Measurements from ENCODE around the gene ZWILCH.

DNA sequence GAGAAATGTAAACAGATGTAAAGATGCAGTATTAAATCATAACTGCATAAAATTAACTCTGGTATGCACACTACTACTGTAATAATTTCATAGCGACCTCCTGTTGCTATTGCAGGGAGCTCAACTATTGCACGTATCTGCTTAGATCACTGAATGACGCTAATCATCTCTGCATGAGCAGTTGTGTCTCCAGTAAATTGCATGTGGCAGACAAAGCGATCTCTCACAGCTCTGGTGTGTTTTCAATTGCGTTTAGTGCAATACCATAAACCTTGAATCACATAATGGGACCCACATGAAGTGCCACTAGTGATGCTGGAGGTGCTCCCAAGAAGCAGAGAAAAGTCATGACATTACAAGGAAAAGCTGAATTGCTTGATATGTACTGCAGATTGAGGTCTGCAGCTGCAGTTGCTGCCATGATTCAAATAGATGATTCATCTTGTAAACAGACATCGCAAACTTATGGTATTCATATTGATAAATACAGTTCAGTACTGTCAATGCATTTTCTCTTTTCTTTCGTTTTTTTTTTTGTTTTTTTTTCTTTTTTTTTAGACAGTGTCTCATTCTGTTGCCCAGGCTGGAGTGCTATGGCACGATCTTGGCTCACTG lies 90.9 kb downstream of the ZWILCH start:
- TF ChIP-seq TAF1 (IDR thresholded peaks at IDR 0.05; ENCODE audit: borderline replicate concordance, insufficient read depth, low read length) = no peak
- no peak for TF ChIP-seq POLR2AphosphoS5 (IDR thresholded peaks at IDR 0.05; ENCODE audit: low read depth, low read length)
- no peak for TF ChIP-seq SIN3A (IDR thresholded peaks at IDR 0.05; ENCODE audit: borderline replicate concordance, insufficient read depth, low read length)
- TF ChIP-seq, protein P1, sequence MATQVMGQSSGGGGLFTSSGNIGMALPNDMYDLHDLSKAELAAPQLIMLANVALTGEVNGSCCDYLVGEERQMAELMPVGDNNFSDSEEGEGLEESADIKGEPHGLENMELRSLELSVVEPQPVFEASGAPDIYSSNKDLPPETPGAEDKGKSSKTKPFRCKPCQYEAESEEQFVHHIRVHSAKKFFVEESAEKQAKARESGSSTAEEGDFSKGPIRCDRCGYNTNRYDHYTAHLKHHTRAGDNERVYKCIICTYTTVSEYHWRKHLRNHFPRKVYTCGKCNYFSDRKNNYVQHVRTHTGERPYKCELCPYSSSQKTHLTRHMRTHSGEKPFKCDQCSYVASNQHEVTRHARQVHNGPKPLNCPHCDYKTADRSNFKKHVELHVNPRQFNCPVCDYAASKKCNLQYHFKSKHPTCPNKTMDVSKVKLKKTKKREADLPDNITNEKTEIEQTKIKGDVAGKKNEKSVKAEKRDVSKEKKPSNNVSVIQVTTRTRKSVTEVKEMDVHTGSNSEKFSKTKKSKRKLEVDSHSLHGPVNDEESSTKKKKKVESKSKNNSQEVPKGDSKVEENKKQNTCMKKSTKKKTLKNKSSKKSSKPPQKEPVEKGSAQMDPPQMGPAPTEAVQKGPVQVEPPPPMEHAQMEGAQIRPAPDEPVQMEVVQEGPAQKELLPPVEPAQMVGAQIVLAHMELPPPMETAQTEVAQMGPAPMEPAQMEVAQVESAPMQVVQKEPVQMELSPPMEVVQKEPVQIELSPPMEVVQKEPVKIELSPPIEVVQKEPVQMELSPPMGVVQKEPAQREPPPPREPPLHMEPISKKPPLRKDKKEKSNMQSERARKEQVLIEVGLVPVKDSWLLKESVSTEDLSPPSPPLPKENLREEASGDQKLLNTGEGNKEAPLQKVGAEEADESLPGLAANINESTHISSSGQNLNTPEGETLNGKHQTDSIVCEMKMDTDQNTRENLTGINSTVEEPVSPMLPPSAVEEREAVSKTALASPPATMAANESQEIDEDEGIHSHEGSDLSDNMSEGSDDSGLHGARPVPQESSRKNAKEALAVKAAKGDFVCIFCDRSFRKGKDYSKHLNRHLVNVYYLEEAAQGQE (IDR thresholded peaks at IDR 0.05; ENCODE audit: insufficient read depth in 1 of 2, low read depth in 2 of 2, low read length in 2 of 2) = no peak
- TF ChIP-seq FOXP2 (optimal IDR thresholded peaks at IDR 0.05; ENCODE audit: borderline replicate concordance, extremely low read depth, extremely low read length, insufficient read depth) = no peak
